K562 (cell line): Measurements from ENCODE around the gene CDADC1. TPM values are rescaled to one million over a fixed set of nuclear protein-coding genes. Genes with fewer than 3 reads are reported as not detected.
A peak's percentile ranks its signal among the peaks of the same experiment; 100 is the strongest.

Experiments
- ATAC-seq: fragments of 200-7000 bp; cut with Tn5 transposase; 3 replicates; pipeline ENCODE4 v1.9.1; 2020; ENCODE audit warnings: moderate library complexity
- BruUV-seq: library from RNA; stranded (reverse); fragments of 400-500 nt; replicated peaks from 2 replicates; lab custom pipeline; 2021; lab: Mats Ljungman, UMichigan
- CTCF ChIA-PET: fragments of 300-600 bp; formaldehyde crosslinking; extraction: SDS; loops from one replicate; lab custom pipeline; 2021; ENCODE audit warnings: low intra/inter-chr PET ratio; lab: Yijun Ruan, JAX
- POLR2A ChIA-PET: fragments of 300-600, 350-650 bp; sonication (Branson Sonifier 250); formaldehyde crosslinking; extraction: SDS; loops from one replicate; lab custom pipeline; 2021; ENCODE audit warnings: antibody characterized with exemption, inconsistent platforms; lab: Yijun Ruan, JAX
- DNase-seq, 4 experiments: peaks; one replicate each; pipeline versions ENCODE4 v3.0.0 to v3.0.0-alpha.2; 2011 to 2018; ENCODE audit warnings: low spot score in 3 of 4, mixed read lengths in 3 of 4; ENCODE audit errors: extremely low read depth in 1 of 4
- FAIRE-seq: peaks from 2 replicates; lab custom pipeline; 2011; peaks lifted over from hg19 to GRCh38; lab: Jason Lieb, UNC
- H2AFZ ChIP-seq: 2 replicates; pipeline ENCODE4 v1.6.0; 2011; ENCODE audit warnings: low read depth, low read length, control low read depth, inconsistent platforms
- H3K27ac ChIP-seq: fragments of 200-600 bp; 3 replicates; pipeline ENCODE4 v1.8.0; 2011; ENCODE audit warnings: low read depth, mild to moderate bottlenecking, control low read depth, inconsistent platforms, low read length, moderate library complexity, mixed read lengths; ENCODE audit errors: extremely low read depth
- H3K27me3 ChIP-seq, 2 experiments: fragments of 300-600 bp in 1 of 2; 2 replicates in 1 of 2; 3 replicates in 1 of 2; pipeline versions ENCODE4 v1.6.0 to v1.8.0; 2011; ENCODE audit warnings: inconsistent platforms in 2 of 2, low read length in 2 of 2, mild to moderate bottlenecking in 1 of 2, mixed read lengths in 1 of 2, moderate library complexity in 1 of 2; ENCODE audit not compliant: control insufficient read depth in 2 of 2, insufficient read depth in 2 of 2
- H3K36me3 ChIP-seq: fragments of 300-600 bp; 3 replicates; pipeline ENCODE4 v1.8.0; 2011; ENCODE audit warnings: mild to moderate bottlenecking, low read length, inconsistent platforms; ENCODE audit not compliant: control insufficient read depth, insufficient read depth
- H3K4me1 ChIP-seq, 2 experiments: fragments of 200-600 bp in 1 of 2; replicated peaks in 1 of 2; 2 replicates in 1 of 2; 3 replicates in 1 of 2; pipeline versions ENCODE4 v1.5.1 to v1.8.0; 2011; ENCODE audit warnings: inconsistent platforms in 2 of 2, low read length in 2 of 2, mild to moderate bottlenecking in 1 of 2, mixed read lengths in 1 of 2, moderate library complexity in 1 of 2; ENCODE audit not compliant: control insufficient read depth in 2 of 2, insufficient read depth in 2 of 2
- H3K4me2 ChIP-seq: 2 replicates; pipeline ENCODE4 v1.6.1; 2011; ENCODE audit warnings: low read length, control low read depth, inconsistent platforms, mixed read lengths; ENCODE audit not compliant: insufficient read depth
- H3K4me3 ChIP-seq: fragments of 200-600 bp; sonication (generic), shearing (Covaris generic); 2 replicates; pipeline ENCODE4 v1.5.1; 2016; ENCODE audit warnings: control low read depth, inconsistent platforms
- H3K79me2 ChIP-seq: fragments of 200-600 bp; 3 replicates; pipeline ENCODE4 v1.8.0; 2011; ENCODE audit warnings: low read length, inconsistent platforms; ENCODE audit not compliant: control insufficient read depth, insufficient read depth
- H3K9ac ChIP-seq, 2 experiments: 2 replicates each; pipeline versions ENCODE4 v1.6.0 to v1.6.1; 2011; ENCODE audit warnings: low read depth in 2 of 2, low read length in 2 of 2, control low read depth in 1 of 2, inconsistent platforms in 1 of 2, mild to moderate bottlenecking in 1 of 2, mixed read lengths in 1 of 2; ENCODE audit not compliant: insufficient read depth in 1 of 2
- H3K9me1 ChIP-seq: one replicate; pipeline ENCODE4 v1.6.0; 2011; ENCODE audit warnings: inconsistent platforms, mild to moderate bottlenecking, low read length, moderate library complexity; ENCODE audit not compliant: control insufficient read depth, insufficient read depth
- H3K9me3 ChIP-seq: replicated peaks from 2 replicates; pipeline ENCODE4 v1.5.1; 2011; ENCODE audit warnings: low read depth, low read length, inconsistent platforms; ENCODE audit not compliant: control insufficient read depth, insufficient read depth
- H4K20me1 ChIP-seq: replicated peaks from 2 replicates; pipeline ENCODE4 v1.6.1; 2011; ENCODE audit warnings: low read length, inconsistent platforms, mixed read lengths; ENCODE audit not compliant: control insufficient read depth, insufficient read depth
- HNRNPH1 ChIP-seq: fragments of 200-400 bp; formaldehyde crosslinking; optimal IDR thresholded peaks from 2 replicates; pipeline ENCODE3; 2017; ENCODE audit warnings: low read depth, mild to moderate bottlenecking, low read length, moderate library complexity
- KLF1 ChIP-seq: fragments of 450-650 bp; IDR thresholded peaks from 2 replicates; pipeline ENCODE4 v1.6.1; 2016; ENCODE audit warnings: missing genetic modification characterization, missing compliant biosample characterization
- NONO ChIP-seq, 2 experiments: fragments of 200-400 bp in 1 of 2; fragments of 450-650 bp in 1 of 2; formaldehyde crosslinking in 1 of 2; IDR thresholded peaks; 2 replicates each; pipeline ENCODE4 v1.6.1; 2017; ENCODE audit warnings: low read depth in 2 of 2, mild to moderate bottlenecking in 2 of 2, moderate library complexity in 2 of 2, low read length in 1 of 2
- SNIP1 ChIP-seq: fragments of 450-650 bp; IDR thresholded peaks from 2 replicates; pipeline ENCODE4 v1.7.1; 2017; ENCODE audit warnings: low read depth, mild to moderate bottlenecking
- SUPT5H ChIP-seq: fragments of 450-650 bp; IDR thresholded peaks from 2 replicates; pipeline ENCODE4 v1.6.1; 2016
- TRIM24 ChIP-seq, 2 experiments: fragments of 450-650 bp; IDR thresholded peaks; 2 replicates each; pipeline ENCODE4 v1.6.1; 2016
- XRCC5 ChIP-seq: fragments of 200-400 bp; formaldehyde crosslinking; IDR thresholded peaks from 2 replicates; pipeline ENCODE4 v1.6.1; 2017; ENCODE audit warnings: low read depth, mild to moderate bottlenecking, low read length
- ZC3H8 ChIP-seq: fragments of 450-650 bp; IDR thresholded peaks from 2 replicates; pipeline ENCODE4 v1.6.1; 2017
- ZNF175 ChIP-seq: fragments of 200-800 bp; sonication (Bioruptor generic); IDR thresholded peaks from 2 replicates; pipeline ENCODE4 v1.6.1; 2016; ENCODE audit warnings: low read depth, mild to moderate bottlenecking, missing genetic modification characterization, missing compliant biosample characterization
- ZNF780A ChIP-seq: fragments of 250-450 bp; sonication (Bioruptor Pico); IDR thresholded peaks from 2 replicates; pipeline ENCODE4 v1.5.0; 2021; ENCODE audit warnings: mild to moderate bottlenecking
- WGBS: fragments of 100-300 bp; shearing (Covaris generic); methylation state at CpG from one replicate; pipeline ENCODE4 v1.1.6; 2016; ENCODE audit warnings: low coverage, mixed read lengths; ENCODE audit not compliant: insufficient coverage; ENCODE audit errors: missing lambda C conversion rate; 5-methylcytosine and 5-hydroxymethylcytosine counted together
- in situ Hi-C: fragments of 300-500 bp; cut with MboI; formaldehyde crosslinking; loops from 4 replicates; pipeline ENCODE4 v1.15.0; 2018; ENCODE audit warnings: inconsistent platforms, mixed read lengths
- intact Hi-C: fragments of 100-400 bp; cut with micrococcal nuclease; formaldehyde crosslinking; loops from 2 replicates; pipeline ENCODE4 v1.14.2; 2022
- polyA plus RNA-seq, 8 experiments: library from polyadenylated mRNA; depleted of rRNA in 4 of 8; stranded (reverse) in 5 of 8; unstranded in 3 of 8; fragments of >200 nt; fragmentation: Nextera tagmentation in 2 of 8; fragmentation: Illumina TruSeq in 1 of 8; extraction: Ambion mirVana in 2 of 8; extraction: Trizol in 1 of 8; gene quantifications; 2 replicates each; pipeline versions ENCODE4 v1.2.1 to v1.2.3, GENCODE V29; 2011 to 2014; ENCODE audit warnings: inconsistent platforms in 1 of 8, missing spikeins in 1 of 8
- total RNA-seq, 7 experiments: library from RNA; depleted of rRNA in 6 of 7; stranded (reverse); fragments of >200 nt in 6 of 7; fragmentation: Illumina TruSeq in 2 of 7; extraction: Trizol in 2 of 7; gene quantifications; 2 replicates each; pipeline versions ENCODE4 v1.2.1 to v1.2.3, GENCODE V29; 2011 to 2021; ENCODE audit warnings: low replicate concordance in 1 of 7
- TF ChIP-seq, protein P1 (sequence below), 2 experiments: fragments of 450-650 bp in 1 of 2; sonication (generic) in 1 of 2; formaldehyde crosslinking in 1 of 2; IDR thresholded peaks in 1 of 2; conservative IDR thresholded peaks in 1 of 2; 2 replicates each; pipeline versions ENCODE4 v1.6.1 to v1.8.1; 2016 to 2023; ENCODE audit warnings: mild to moderate bottlenecking in 2 of 2, moderate library complexity in 2 of 2, inconsistent platforms in 1 of 2, missing genetic modification reagents in 1 of 2

The CDADC1 gene
- total and polyA plus RNA-seq, 9 of the 15 experiments (the other 6 are each of a cell fraction or from before 2014, with no cell fraction given) = 4.1 to 11.8 (median 6.3) TPM

DNA sequence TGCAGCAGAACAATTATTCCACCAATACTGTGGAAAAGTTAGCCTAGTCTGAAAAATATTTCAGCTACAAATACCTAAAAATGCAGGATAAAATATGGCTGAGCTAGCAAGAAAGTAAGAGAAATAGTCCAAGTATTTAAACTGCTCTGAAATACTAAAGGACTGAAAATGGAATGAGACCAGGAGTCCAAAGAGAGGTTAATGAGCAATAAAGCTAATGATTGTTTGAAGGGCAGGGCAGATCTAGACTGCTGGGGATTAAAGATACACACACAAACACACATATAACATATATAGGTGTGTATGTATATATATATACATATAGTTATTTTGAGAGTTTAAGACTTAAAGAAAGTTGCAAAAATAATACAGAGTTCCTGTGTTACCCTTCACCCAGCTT, 2.6 kb upstream of the CDADC1 start (continued):
- TF ChIP-seq TRIM24 (IDR thresholded peaks at IDR 0.05) (no peak), ZC3H8 (no peak), ZNF175 (no peak), NONO (IDR thresholded peaks at IDR 0.05; ENCODE audit: low read depth in 2 of 2, low read length in 1 of 2) (no peak), HNRNPH1 (no peak)

- 9% methylated on average over 4 of the region's 4 CpGs for WGBS
- peak; percentile 74 for ATAC-seq
- intact Hi-C loops = no loop called here
- no peak for TF ChIP-seq KLF1 (tag)
- TF ChIP-seq, protein P1, sequence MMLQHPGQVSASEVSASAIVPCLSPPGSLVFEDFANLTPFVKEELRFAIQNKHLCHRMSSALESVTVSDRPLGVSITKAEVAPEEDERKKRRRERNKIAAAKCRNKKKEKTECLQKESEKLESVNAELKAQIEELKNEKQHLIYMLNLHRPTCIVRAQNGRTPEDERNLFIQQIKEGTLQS (IDR thresholded peaks at IDR 0.05) = peak; percentile 52; the same call in 1 of the 2 replicates
- TF ChIP-seq, protein P1 (CRISPR knock-in tag; conservative IDR thresholded peaks at IDR 0.05) = no peak
- no peak for TF ChIP-seq XRCC5
- TF ChIP-seq SUPT5H = no peak
- no peak for TF ChIP-seq ZNF780A (CRISPR knock-in tag)
- no peak for TF ChIP-seq SNIP1
These were observed 679 bp upstream of the CDADC1 start for GRCh38 chr13:49246850-49247642.

More at GRCh38 chr13:49246850-49247642, 679 bp upstream of the CDADC1 start:
- no peaks in the 10 kb centered on the region for H3K27me3 ChIP-seq
- FAIRE-seq (no peak), DNase-seq (peak in 1 of 4 experiments; percentile 14)
- H3K36me3 ChIP-seq = peaks cover 5% of the 10 kb centered on the region; the same call in 1 of the 3 replicates
- H2AFZ ChIP-seq = peak overlapping the region; percentile 93
- H3K9ac ChIP-seq = peak overlapping the region; percentile 79 to 97
- ChIA-PET CTCF (no interaction called here), POLR2A (interaction anchor here (0.6 to 1.3 kb wide), 6 partner anchors 11 to 249 kb away, joined by 3 to 4 read pairs (median 3); no protein-coding TSS in a partner anchor)
- H3K4me3 ChIP-seq = peak overlapping the region; percentile 80
- peaks cover 0 to 3% of the 10 kb centered on the region in 2 experiments; a peak in 2 of 5 replicates for H3K4me1 ChIP-seq
- H3K27ac ChIP-seq = peak overlapping the region; percentile 80
- in situ Hi-C loops = no loop called here
- H3K9me1 ChIP-seq = no peaks in the 10 kb centered on the region
- no peaks in the 10 kb centered on the region for H4K20me1 ChIP-seq
- H3K79me2 ChIP-seq = peaks cover 12% of the 10 kb centered on the region; the same call in 2 of the 3 replicates
- H3K4me2 ChIP-seq = peak overlapping the region; percentile 83
- H3K9me3 ChIP-seq = no peaks in the 10 kb centered on the region
- BruUV-seq = TSS peak; percentile 79
